Brain microvascular endothelial cell (primary cell): ENCODE data around the gene EPSTI1.

Experiments used
- DNase-seq: peaks from one replicate; pipeline ENCODE4 v3.0.0-alpha.2; 2020
- H3K27ac ChIP-seq: fragments of 250-450 bp; sonication (Bioruptor Pico); 2 replicates; pipeline ENCODE4 v1.5.1; 2020; ENCODE audit warnings: mild to moderate bottlenecking, moderate library complexity
- H3K27me3 ChIP-seq: fragments of 250-450 bp; sonication (Bioruptor Pico); replicated peaks from 2 replicates; pipeline ENCODE4 v1.5.1; 2020; ENCODE audit warnings: mild to moderate bottlenecking
- H3K36me3 ChIP-seq: fragments of 250-450 bp; sonication (Bioruptor Pico); replicated peaks from 2 replicates; pipeline ENCODE4 v1.5.1; 2020; ENCODE audit warnings: mild to moderate bottlenecking
- H3K4me3 ChIP-seq: 2 replicates; pipeline ENCODE4 v1.5.1; 2011; ENCODE audit warnings: low read depth, mild to moderate bottlenecking, control low read depth, low read length, moderate library complexity
- CTCF ChIP-seq: IDR thresholded peaks from 2 replicates; pipeline ENCODE4 v1.5.1; 2011; ENCODE audit warnings: low read depth, mild to moderate bottlenecking, moderate library complexity, low read length, control low read depth, inconsistent platforms; ENCODE audit errors: missing control alignments
- in situ Hi-C: cut with HindIII; loops from 2 replicates; pipeline ENCODE4 v1.10.0; 2017; ENCODE audit warnings: low sequenced_read_pairs, low pct_ligation_motif_present

EPSTI1 gene

GRCh38 chr13:42894765-42895243 is 97.2 kb downstream of the EPSTI1 start:
- in situ Hi-C loops: no loop called here
- DNase-seq: peak; percentile 51
- H3K27me3 ChIP-seq: no peaks in the 10 kb centered on the region
- no peaks in the 10 kb centered on the region for H3K36me3 ChIP-seq
- H3K4me3 ChIP-seq: no peak overlapping the region
- TF ChIP-seq CTCF: no peak
- no peak overlapping the region for H3K27ac ChIP-seq

GRCh38 chr13:42893214-42893671 is 98.8 kb downstream of the EPSTI1 start:
- TF ChIP-seq CTCF: no peak
- in situ Hi-C loops: no loop called here
- DNase-seq: peak; percentile 53
- peak overlapping the region; percentile 39 for H3K27ac ChIP-seq
- H3K36me3 ChIP-seq: no peaks in the 10 kb centered on the region
- no peak overlapping the region for H3K4me3 ChIP-seq
- no peaks in the 10 kb centered on the region for H3K27me3 ChIP-seq

DNA sequence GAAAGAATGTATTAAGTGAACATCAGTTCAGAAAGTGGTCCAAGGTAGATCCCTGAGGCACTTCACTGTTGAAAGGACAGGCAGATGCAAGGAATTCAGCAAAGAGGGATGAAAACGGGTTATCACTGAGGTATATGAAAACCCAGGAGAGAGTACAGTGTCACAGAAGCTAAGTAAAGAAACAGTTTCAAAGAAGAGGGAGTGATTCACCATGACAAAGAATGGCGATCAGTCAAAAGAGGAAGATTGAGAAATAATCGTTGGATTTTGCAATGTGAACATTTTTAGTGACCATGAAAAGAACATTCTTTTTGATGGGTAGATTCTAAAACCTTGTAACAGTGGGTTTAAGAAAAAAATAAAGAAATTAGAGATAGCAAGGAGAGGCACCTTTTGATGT is 99.3 kb downstream of the EPSTI1 start:
- in situ Hi-C loops: no loop called here
- no peaks in the 10 kb centered on the region for H3K27me3 ChIP-seq
- no peak overlapping the region for H3K4me3 ChIP-seq
- H3K36me3 ChIP-seq: no peaks in the 10 kb centered on the region
- H3K27ac ChIP-seq: peak overlapping the region; percentile 39
- no peak for TF ChIP-seq CTCF
- DNase-seq: peak; percentile 11

- H3K36me3 ChIP-seq: no peaks in the 10 kb centered on the region
- no peaks in the 10 kb centered on the region for H3K27me3 ChIP-seq
- no peak for TF ChIP-seq CTCF
- DNase-seq: no peak
- H3K27ac ChIP-seq: no peak overlapping the region
- no peak overlapping the region for H3K4me3 ChIP-seq
- in situ Hi-C loops: no loop called here
Observed at GRCh38 chr13:42891591-42891990, 100.5 kb downstream of the EPSTI1 start.

DNA sequence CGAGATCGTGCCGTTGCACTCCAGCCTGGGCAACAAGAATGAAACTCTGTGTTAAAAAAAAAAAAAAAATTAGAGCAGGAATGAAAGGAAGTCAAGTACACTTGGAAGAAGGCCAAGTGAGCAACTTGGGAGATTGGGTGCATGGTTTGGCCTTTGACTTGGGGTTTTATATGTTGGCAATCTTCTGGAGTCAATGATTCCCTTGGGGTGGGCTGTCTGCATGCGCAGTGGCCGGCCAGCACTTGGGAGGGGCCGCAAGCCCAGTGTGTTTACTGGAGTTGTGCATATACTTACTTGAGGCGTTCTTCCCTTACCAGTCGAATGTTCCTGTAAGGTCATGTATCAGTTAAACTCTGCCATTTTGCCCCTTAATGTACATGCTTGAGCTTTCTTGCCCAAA is 106.7 kb downstream of the EPSTI1 start:
- Histone ChIP-seq H3K27ac (no peak overlapping the region), H3K27me3 (no peaks in the 10 kb centered on the region), H3K4me3 (no peak overlapping the region), H3K36me3 (no peaks in the 10 kb centered on the region)
- no peak for TF ChIP-seq CTCF
- DNase-seq: no peak
- in situ Hi-C loops: no loop called here

DNA sequence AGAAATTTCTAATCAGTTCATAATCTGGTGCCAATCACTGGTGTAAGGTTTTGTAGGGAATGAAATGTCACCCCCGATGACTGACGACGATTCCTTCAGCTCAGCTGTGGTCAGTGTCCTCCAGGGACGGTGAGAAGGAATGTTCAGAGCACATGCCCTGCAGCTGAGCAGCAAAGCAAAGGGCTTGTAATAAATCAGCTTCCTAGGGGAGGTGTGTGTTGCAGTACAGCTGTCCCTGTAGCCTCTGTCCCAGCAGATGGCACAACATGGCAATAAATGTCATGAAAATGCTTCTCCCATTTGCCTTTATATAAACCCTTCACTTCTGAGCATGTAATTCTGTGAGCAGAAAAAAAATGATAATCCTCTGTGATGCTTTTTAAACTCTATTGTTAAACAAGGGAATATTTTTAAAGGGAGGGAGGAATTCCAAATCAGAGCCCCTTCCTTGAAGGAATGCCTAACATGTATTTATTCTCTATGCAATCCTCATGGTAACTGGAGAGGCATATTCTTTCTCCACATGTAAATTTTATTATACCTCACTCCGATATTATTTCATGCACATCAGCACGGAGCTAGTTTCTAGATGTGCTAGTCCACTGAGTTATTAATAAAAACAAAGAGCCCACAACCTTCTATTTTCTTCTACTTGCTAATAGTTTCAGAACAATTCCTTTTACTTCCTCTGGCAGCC is 108.1 kb downstream of the EPSTI1 start:
- DNase-seq: peak; percentile 63
- Histone ChIP-seq H3K36me3 (no peaks in the 10 kb centered on the region), H3K4me3 (no peak overlapping the region), H3K27me3 (no peaks in the 10 kb centered on the region), H3K27ac (peak overlapping the region; percentile 26)
- TF ChIP-seq CTCF: peak; percentile 44
- in situ Hi-C loops: no loop called here
